Caco-2 (cell line): ENCODE results near the gene NOS1AP. TPM values are rescaled to one million over a fixed set of nuclear protein-coding genes. Genes with fewer than 3 reads are reported as not detected.
"Not testable (repeated sequence)": the region's sequence is repeated elsewhere in the genome, so short reads cannot be mapped to it uniquely, and the experiment has no call there.

Experiments
- BruUV-seq: library from RNA; stranded (reverse); fragments of 400-500 nt; replicated peaks from 2 replicates; lab custom pipeline; 2021; lab: Mats Ljungman, UMichigan
- CTCF ChIA-PET: fragments of 300-600 bp; sonication (Branson Sonifier 250); formaldehyde crosslinking; loops from one replicate; lab custom pipeline; 2022; ENCODE audit warnings: antibody characterized with exemption; lab: Charles Lee
- POLR2A ChIA-PET: fragments of 300-600 bp; sonication (Branson Sonifier 250); formaldehyde crosslinking; loops from one replicate; lab custom pipeline; 2022; ENCODE audit warnings: antibody characterized with exemption; lab: Charles Lee
- DNase-seq, 2 experiments: peaks; one replicate each; pipeline versions ENCODE4 v3.0.0 to v3.0.0-alpha.2; 2020 to 2022
- H3K27me3 ChIP-seq: replicated peaks from 2 replicates; pipeline ENCODE4 v1.6.0; 2011; ENCODE audit warnings: low read length; ENCODE audit not compliant: control insufficient read depth, insufficient read depth
- H3K36me3 ChIP-seq: 2 replicates; pipeline ENCODE4 v1.5.1; 2011; ENCODE audit warnings: low read length; ENCODE audit not compliant: control insufficient read depth, insufficient read depth
- H3K4me1 ChIP-seq: fragments of 250-450 bp; sonication (Bioruptor Pico); 2 replicates; pipeline ENCODE4 v1.5.1; 2020; ENCODE audit warnings: mild to moderate bottlenecking
- H3K4me3 ChIP-seq: 2 replicates; pipeline ENCODE4 v1.5.1; 2011; ENCODE audit warnings: low read depth, mild to moderate bottlenecking, control low read depth, low read length
- H3K9me3 ChIP-seq: fragments of 250-450 bp; sonication (Bioruptor Pico); 2 replicates; pipeline ENCODE4 v1.5.1; 2020; ENCODE audit warnings: mild to moderate bottlenecking, moderate library complexity
- H3K27ac Mint-ChIP-seq: one replicate; pipeline ENCODE4 v1.8.0; 2022; ENCODE audit warnings: mixed read lengths; ENCODE audit not compliant: unreplicated experiment
- H3K27me3 Mint-ChIP-seq: one replicate; pipeline ENCODE4 v1.8.0; 2022; ENCODE audit warnings: mixed read lengths; ENCODE audit not compliant: insufficient read depth, unreplicated experiment
- H3K36me3 Mint-ChIP-seq: one replicate; pipeline ENCODE4 v1.8.0; 2022; ENCODE audit warnings: mild to moderate bottlenecking, mixed read lengths; ENCODE audit not compliant: insufficient read depth, unreplicated experiment
- H3K4me1 Mint-ChIP-seq: one replicate; pipeline ENCODE4 v1.8.0; 2022; ENCODE audit warnings: low read depth, mixed read lengths; ENCODE audit not compliant: unreplicated experiment
- H3K4me3 Mint-ChIP-seq: one replicate; pipeline ENCODE4 v1.8.0; 2022; ENCODE audit warnings: mild to moderate bottlenecking, moderate library complexity, mixed read lengths; ENCODE audit not compliant: unreplicated experiment
- H3K9me3 Mint-ChIP-seq: one replicate; pipeline ENCODE4 v1.8.0; 2022; ENCODE audit warnings: mixed read lengths; ENCODE audit not compliant: unreplicated experiment
- intact Hi-C: fragments of 100-400 bp; cut with micrococcal nuclease; formaldehyde crosslinking; loops from one replicate; pipeline ENCODE4 v1.10.0; 2022; ENCODE audit not compliant: unreplicated experiment
- total RNA-seq: library from RNA; stranded (reverse); gene quantifications from 2 replicates; pipeline ENCODE4 v1.2.3, GENCODE V29; 2022
- TF ChIP-seq, protein P1 (sequence below), 2 experiments: fragments of 200-600 bp in 1 of 2; IDR thresholded peaks; 1 replicate in 1 of 2; 2 replicates in 1 of 2; pipeline versions ENCODE4 v1.5.1 to v1.8.0; 2011 to 2022; ENCODE audit warnings: antibody characterized with exemption in 1 of 2, control low read depth in 1 of 2, inconsistent platforms in 1 of 2, low read depth in 1 of 2, low read length in 1 of 2, mild to moderate bottlenecking in 1 of 2, moderate library complexity in 1 of 2; ENCODE audit not compliant: insufficient read depth in 1 of 2, severe bottlenecking in 1 of 2, unreplicated experiment in 1 of 2

Gene NOS1AP
- total RNA-seq, 1 experiment from 2014 or later = 5.5 TPM

DNA sequence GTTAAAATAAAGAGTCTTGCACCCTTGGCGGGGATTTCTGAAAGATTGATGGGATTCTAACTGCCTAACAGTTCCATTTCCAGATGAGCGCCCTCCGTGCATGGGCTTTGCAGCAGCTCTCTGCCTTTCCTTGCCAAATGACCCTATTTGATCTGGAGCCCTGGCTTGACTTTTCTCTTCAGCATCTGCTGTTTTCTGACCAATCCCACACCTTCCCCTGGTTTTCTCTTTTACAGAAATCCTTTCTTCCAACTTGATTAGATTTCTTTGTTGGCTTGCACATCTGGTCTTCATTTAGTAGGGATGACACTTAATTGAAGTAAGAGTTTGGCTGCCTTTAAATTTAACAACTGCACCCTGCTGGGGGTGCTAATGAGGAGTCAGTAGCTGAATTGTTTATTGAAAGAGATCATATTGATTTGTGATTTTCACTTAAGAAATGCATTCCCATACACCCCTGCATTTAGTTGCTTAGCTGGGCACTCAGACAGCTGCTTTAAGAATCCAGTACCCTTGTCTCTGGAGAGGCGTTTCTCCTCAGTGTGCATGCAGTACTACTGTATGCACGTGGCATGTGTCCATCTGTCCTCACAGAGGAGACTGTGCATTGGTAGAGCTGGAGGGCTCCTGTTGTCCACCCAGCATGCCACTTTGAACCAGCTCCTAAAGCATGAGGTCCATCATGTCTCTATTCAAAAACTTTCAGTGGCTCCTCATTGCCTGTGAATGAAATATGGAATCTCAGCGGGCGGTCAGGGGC is 99.7 kb downstream of the NOS1AP start:
- Histone ChIP-seq H3K27me3 (no peaks in the 10 kb centered on the region), H3K4me3 (no peak overlapping the region), H3K4me1 (no peaks in the 10 kb centered on the region), H3K36me3 (no peaks in the 10 kb centered on the region), H3K9me3 (no peaks in the 10 kb centered on the region)
- TF ChIP-seq, protein P1, sequence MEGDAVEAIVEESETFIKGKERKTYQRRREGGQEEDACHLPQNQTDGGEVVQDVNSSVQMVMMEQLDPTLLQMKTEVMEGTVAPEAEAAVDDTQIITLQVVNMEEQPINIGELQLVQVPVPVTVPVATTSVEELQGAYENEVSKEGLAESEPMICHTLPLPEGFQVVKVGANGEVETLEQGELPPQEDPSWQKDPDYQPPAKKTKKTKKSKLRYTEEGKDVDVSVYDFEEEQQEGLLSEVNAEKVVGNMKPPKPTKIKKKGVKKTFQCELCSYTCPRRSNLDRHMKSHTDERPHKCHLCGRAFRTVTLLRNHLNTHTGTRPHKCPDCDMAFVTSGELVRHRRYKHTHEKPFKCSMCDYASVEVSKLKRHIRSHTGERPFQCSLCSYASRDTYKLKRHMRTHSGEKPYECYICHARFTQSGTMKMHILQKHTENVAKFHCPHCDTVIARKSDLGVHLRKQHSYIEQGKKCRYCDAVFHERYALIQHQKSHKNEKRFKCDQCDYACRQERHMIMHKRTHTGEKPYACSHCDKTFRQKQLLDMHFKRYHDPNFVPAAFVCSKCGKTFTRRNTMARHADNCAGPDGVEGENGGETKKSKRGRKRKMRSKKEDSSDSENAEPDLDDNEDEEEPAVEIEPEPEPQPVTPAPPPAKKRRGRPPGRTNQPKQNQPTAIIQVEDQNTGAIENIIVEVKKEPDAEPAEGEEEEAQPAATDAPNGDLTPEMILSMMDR (IDR thresholded peaks at IDR 0.05; ENCODE audit: insufficient read depth in 1 of 2, low read depth in 1 of 2, low read length in 1 of 2, severe bottlenecking in 1 of 2, unreplicated experiment in 1 of 2) = no peak
- no peak overlapping the region for H3K4me3 Mint-ChIP-seq
- H3K27me3 Mint-ChIP-seq = no peaks in the 10 kb centered on the region
- no peak for DNase-seq
- H3K9me3 Mint-ChIP-seq = no peaks in the 10 kb centered on the region
- H3K27ac Mint-ChIP-seq = no peak overlapping the region
- CTCF ChIA-PET = no interaction called here
- POLR2A ChIA-PET = no interaction called here
- intact Hi-C loops = no loop called here
- BruUV-seq = no TSS peak
- H3K36me3 Mint-ChIP-seq = no peaks in the 10 kb centered on the region
- peaks cover 6% of the 10 kb centered on the region for H3K4me1 Mint-ChIP-seq

DNA sequence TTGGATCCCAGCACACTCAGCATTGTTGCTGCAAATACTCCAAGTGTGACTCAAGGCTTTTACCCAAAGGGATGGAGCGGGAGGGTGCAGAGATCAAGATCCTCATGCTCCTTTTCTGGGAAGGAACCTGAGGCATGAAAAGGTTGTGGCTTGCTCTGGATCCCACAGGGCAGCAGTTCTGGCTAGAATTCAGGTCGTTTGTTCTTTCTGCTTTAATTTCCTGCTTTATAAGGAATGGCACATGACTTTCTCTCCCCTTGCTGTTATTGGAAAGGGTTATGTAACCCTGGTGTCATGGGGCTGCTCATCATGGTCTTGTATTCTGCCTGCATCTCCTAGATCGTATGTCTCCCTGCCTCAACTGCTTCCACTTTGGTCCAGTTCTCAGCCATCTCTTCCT is 101.6 kb downstream of the NOS1AP start:
- H3K4me1 ChIP-seq = no peaks in the 10 kb centered on the region
- BruUV-seq = no TSS peak
- no peaks in the 10 kb centered on the region for H3K36me3 Mint-ChIP-seq

GRCh38 chr1:162172311-162173102 is 103.0 kb downstream of the NOS1AP start:
- H3K4me1 ChIP-seq = no peaks in the 10 kb centered on the region
- Mint-ChIP-seq H3K4me1 (peaks cover 6% of the 10 kb centered on the region), H3K36me3 (no peaks in the 10 kb centered on the region), H3K27me3 (no peaks in the 10 kb centered on the region), H3K4me3 (no peak overlapping the region), H3K9me3 (no peaks in the 10 kb centered on the region), H3K27ac (no peak overlapping the region)
- no peaks in the 10 kb centered on the region for H3K9me3 ChIP-seq
- CTCF ChIA-PET = no interaction called here
- H3K27me3 ChIP-seq = no peaks in the 10 kb centered on the region
- TF ChIP-seq, protein P1 (IDR thresholded peaks at IDR 0.05; ENCODE audit: insufficient read depth in 1 of 2, low read depth in 1 of 2, low read length in 1 of 2, severe bottlenecking in 1 of 2, unreplicated experiment in 1 of 2) = no peak
- BruUV-seq = no TSS peak
- H3K4me3 ChIP-seq = no peak overlapping the region
- H3K36me3 ChIP-seq = no peaks in the 10 kb centered on the region
- intact Hi-C loops = no loop called here
- POLR2A ChIA-PET = no interaction called here
- no peak for DNase-seq

More for the DNA sequence above, 101.6 kb downstream of the NOS1AP start:
- CTCF ChIA-PET = no interaction called here
- no peak overlapping the region for H3K4me3 ChIP-seq
- Mint-ChIP-seq H3K27me3 (no peaks in the 10 kb centered on the region), H3K4me1 (peaks cover 9% of the 10 kb centered on the region), H3K4me3 (no peak overlapping the region), H3K27ac (no peak overlapping the region), H3K9me3 (no peaks in the 10 kb centered on the region)
- H3K27me3 ChIP-seq = no peaks in the 10 kb centered on the region
- TF ChIP-seq, protein P1 (IDR thresholded peaks at IDR 0.05; ENCODE audit: insufficient read depth in 1 of 2, low read depth in 1 of 2, low read length in 1 of 2, severe bottlenecking in 1 of 2, unreplicated experiment in 1 of 2) = no peak
- H3K9me3 ChIP-seq = no peaks in the 10 kb centered on the region
- intact Hi-C loops = no loop called here
- POLR2A ChIA-PET = no interaction called here
- DNase-seq = no peak
- H3K36me3 ChIP-seq = no peaks in the 10 kb centered on the region

GRCh38 chr1:162173607-162174006 is 104.1 kb downstream of the NOS1AP start:
- BruUV-seq, H3K4me1 Mint-ChIP-seq, H3K9me3 ChIP-seq, H3K4me3 ChIP-seq, H3K27ac Mint-ChIP-seq, H3K27me3 ChIP-seq, intact Hi-C loops, H3K27me3 Mint-ChIP-seq, H3K36me3 ChIP-seq, POLR2A ChIA-PET, CTCF ChIA-PET, H3K9me3 Mint-ChIP-seq, H3K36me3 Mint-ChIP-seq, H3K4me1 ChIP-seq, DNase-seq, H3K4me3 Mint-ChIP-seq: not testable (repeated sequence)
